HG02798 (cell line): Measurements from ENCODE around the gene LCLAT1.
A peak's percentile ranks its signal among the peaks of the same experiment; 100 is the strongest.
"Not testable (repeated sequence)": the region's sequence is repeated elsewhere in the genome, so short reads cannot be mapped to it uniquely, and the experiment has no call there.

ENCODE experiments used
- ATAC-seq: cut with Tn5 transposase; IDR thresholded peaks from one replicate; pipeline ENCODE4 v1.9.1; 2021; ENCODE audit warnings: mild to moderate bottlenecking; ENCODE audit not compliant: unreplicated experiment, poor library complexity

Gene LCLAT1

DNA sequence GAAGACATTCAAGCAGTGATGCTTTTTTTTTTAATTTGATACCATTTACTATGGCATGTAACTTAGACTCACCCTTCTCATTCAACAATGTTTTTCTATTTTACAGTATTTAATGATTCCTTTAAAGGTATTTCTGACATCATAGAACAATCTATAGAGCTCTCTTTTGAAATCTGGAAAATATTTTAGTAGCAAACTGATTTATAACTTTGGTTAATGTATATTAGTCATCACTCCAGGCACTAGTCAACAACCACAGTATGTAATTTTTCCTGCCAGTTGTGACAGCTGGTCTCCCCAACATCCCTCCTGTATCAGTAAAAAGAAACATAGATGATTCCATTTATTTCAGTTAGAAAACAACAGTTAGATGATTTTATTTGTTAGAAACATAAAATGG lies 122.9 kb downstream of the LCLAT1 start:
- no peak for ATAC-seq

DNA sequence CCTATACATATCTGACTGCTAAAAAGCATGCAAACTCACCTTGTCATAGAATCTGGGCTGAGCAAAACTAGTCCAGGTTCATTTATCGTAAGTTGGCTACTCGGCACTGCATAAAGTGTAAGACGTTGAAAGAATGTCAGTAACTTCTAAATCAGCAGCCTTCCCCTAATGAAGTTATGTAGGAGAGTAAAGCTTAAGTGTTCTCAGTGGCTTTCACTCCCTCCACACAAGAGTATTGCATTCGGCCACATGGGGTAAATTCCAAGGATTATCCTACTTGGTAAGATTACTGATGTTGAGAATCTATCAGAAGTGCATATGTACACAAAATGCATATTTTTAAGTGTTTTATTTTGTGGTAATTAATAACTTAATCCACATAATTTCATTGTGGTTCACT lies 130.1 kb downstream of the LCLAT1 start:
- no peak for ATAC-seq

GRCh38 chr2:30580391-30580790 lies 133.3 kb downstream of the LCLAT1 start:
- no peak for ATAC-seq

- ATAC-seq, result no peak
Observed at GRCh38 chr2:30582521-30582920, 135.5 kb downstream of the LCLAT1 start.

DNA sequence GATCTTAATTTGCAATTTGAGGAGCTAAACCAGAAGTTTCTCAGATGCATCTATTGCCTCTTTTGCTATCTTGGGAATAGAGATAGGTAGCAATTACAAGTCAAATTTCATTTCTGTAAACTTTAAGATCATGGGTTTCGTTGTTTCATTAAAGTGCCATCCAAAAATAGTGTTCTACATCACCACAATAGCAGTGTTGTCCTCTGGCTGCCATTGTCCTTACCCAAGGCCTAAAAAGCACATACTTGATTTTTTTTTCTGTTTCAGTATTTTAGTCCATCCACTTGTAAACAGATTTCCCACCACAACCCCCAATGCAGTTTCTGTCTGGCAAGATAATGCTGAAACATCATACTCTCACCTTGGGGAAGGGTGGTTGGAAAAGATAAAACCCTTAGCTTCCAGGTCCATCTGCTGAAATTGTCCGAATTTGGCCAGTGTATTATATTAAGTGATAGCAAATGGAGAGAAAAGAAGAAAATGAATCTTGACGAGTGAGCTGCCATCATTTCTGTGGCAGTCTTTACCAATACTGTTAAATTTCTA lies 136.2 kb downstream of the LCLAT1 start:
- no peak for ATAC-seq

DNA sequence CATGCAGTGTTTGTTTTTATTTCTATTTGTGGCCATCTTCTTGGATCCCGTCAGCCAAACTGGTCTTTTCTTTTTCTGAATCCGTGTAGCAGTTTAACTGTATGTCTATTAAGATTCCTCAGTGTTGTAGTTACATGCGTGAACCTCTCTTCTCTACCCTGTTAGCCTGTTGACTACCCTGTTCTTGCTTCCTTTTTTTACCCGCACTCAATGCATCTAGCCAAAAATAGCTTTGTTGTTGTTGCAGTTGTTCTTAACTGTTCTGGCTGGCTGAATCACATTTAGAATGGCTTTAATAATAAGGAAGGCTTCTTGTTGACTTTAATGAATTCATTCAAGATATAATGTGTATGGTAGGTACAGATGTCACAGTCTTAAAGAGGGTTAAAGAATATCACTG lies 137.1 kb downstream of the LCLAT1 start:
- peak; percentile 62 for ATAC-seq

DNA sequence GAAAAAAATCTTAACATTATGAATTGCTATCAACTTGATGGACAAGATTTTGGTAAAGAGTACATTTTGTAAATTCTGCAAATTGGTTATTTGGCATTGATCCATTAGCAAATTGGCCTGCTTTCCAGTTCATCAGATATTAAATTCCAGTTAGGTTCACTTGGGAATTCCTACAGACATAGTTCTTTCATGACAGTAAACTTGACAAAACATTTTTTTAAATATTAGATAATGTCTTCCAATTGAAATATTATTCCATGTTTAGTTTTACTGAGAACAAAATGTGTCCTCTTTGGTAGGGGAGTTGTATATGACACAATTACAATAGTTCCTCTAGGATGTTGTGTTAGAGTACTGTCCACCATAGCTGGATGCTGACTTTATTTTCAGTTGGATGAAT lies 141.9 kb downstream of the LCLAT1 start:
- no peak for ATAC-seq

- no peak for ATAC-seq
Observed at GRCh38 chr2:30590407-30590806, 143.4 kb downstream of the LCLAT1 start.

DNA sequence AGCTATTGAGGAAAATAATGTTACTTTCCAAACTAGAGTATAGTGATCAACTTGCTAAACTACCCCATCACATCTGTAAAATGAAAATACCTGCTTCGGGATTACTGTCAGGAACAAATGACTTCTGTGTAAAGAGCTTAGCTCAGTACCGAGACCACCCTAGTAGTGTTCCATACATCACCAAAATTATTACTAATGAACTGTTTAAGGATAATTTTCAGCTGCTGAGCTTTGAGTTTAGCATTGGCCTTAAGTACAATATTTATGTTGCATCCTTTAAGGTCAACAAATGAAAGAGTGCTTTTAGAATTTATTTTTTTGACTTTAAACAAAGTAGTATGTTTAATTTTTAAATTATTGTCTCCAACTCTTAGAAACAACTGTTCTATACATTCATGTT lies 144.1 kb downstream of the LCLAT1 start:
- ATAC-seq, result no peak

DNA sequence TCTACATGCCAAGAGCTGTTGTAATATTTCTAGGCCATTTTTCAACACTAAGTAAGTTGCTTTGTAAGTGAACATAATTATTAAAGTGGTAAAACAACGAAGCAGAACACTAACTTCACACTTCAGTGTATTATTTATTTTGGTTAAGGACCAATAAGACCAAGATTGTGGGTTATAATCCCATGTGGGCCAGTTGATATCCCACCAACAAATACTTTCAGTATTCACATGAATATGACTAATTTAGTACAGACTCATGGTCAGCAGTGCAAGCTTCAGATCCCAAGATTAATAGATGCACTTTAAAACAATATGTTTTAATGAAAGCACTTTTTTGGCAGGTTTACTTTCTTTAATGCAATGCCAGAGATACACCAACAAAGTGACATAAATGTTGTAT lies 154.3 kb downstream of the LCLAT1 start:
- ATAC-seq, result no peak

GRCh38 chr2:30605197-30605596 lies 158.2 kb downstream of the LCLAT1 start:
- ATAC-seq, result no peak

DNA sequence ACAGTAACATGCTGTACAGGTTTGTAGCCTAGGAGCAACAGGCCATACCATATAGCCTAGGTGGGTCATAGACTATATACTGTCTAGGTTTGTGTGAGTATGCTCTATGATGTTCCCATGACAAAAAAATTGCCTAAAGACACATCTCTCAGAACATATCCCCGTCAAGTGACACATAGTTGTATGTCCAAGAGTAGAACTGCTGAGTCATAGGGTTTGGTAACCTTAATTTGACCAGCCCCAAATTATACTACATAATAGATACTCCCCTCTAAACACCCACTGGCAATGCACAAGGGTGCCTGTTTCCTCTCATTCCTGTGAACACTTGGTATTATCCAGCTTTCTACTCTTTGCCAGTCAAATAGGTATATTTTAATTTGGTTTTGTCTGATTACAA lies 161.6 kb downstream of the LCLAT1 start:
- no peak for ATAC-seq

DNA sequence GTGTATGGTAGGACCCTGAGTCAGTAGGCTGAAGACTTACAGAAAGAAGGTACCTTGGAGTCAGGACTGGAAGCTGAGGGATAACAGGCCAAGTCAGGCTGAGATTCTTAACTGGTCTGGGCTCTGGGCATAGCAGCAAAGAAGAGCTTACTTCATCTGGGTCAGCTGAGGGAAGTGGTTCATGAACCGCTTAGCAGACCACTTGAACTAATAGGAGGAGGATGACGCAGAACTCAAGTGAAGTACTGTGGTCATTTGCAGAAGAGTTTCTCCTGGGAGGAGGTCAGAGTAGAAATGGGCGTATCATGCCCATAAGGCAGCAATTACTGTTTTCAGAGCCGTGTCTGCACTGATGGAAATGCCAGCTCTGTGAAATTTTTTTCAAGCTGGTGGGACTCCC lies 164.5 kb downstream of the LCLAT1 start:
- no peak for ATAC-seq

DNA sequence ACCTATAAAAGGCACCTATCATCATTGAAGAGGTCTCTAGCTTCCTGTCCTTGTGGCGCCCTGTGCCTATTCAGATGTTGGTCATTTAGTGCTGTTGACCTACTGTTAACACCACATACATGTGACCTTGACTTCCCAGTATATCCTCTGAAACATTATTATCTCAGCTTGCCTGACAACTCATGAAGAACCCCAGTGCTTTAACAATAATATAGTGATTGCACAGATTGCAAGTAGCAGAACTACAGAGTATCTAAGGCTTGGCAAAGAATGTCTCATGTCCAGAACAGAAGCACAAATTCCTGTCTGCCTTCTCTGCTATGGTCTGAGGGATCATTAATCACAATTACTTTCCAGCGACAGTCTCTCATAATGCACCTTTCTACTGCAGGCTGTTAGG lies 165.3 kb downstream of the LCLAT1 start:
- no peak for ATAC-seq

DNA sequence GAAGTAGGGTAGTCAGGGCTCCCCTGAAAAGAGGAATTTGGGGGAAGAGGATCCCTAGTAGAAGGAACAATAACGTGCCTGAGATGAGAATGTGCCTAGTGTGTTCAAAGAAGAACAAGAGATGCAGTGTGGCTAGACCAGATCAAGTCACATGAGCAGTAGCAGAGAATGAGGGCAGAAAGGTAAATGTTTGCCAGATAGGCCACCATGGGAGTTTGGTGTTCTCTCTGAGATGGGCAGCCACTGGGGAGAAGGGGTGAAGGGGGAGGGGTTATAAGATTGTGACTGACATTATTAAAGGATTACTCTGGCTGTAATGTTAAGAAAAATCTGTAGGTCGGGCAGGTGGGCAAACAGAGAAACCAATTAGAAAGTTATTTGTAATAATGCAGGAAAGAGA lies 166.0 kb downstream of the LCLAT1 start:
- ATAC-seq, result no peak

GRCh38 chr2:30614227-30614626 lies 167.2 kb downstream of the LCLAT1 start:
- ATAC-seq, result not testable (repeated sequence)

GRCh38 chr2:30615926-30616325 lies 168.9 kb downstream of the LCLAT1 start:
- ATAC-seq, result no peak

DNA sequence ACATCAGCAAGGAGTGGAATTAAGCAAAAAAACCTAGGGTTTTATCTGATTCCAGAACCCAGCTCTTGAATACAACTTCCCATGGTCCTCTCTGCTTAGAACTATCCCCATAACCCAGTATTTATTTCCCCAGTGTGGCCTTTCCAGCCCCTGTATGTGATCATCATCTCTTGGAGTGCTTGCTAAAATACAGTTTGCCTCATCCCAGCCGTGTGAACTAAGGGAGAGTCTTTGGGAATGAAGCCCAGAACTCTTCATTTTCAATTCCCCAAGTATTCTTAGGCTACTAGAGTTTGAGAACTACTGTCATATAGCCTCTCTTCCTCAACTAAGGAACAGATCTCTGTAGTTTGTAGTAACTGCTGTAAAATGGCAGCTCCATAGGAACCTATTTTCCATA lies 173.1 kb downstream of the LCLAT1 start:
- no peak for ATAC-seq

DNA sequence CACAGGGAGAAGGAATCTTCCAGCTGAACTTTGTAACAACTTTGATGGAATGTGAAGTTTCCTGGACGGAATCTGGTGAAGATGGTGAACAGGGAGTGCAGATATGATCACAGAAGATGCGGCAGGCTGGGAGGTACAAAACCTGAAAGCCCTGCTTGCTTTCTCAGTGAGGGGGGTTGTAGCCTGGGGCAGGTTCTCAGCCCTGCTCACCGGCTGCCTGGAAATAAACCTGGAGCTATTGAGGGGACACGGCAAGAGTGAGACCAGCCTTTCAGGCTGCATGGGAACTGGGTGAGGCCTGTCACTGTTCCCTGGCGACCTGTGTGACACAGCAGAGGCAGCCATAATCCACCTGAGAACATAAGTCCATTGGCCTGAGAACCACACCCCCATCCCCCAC lies 174.8 kb downstream of the LCLAT1 start:
- no peak for ATAC-seq

GRCh38 chr2:30622452-30622851 lies 175.4 kb downstream of the LCLAT1 start:
- ATAC-seq, result no peak

GRCh38 chr2:30625276-30625675 lies 178.2 kb downstream of the LCLAT1 start:
- ATAC-seq, result no peak

DNA sequence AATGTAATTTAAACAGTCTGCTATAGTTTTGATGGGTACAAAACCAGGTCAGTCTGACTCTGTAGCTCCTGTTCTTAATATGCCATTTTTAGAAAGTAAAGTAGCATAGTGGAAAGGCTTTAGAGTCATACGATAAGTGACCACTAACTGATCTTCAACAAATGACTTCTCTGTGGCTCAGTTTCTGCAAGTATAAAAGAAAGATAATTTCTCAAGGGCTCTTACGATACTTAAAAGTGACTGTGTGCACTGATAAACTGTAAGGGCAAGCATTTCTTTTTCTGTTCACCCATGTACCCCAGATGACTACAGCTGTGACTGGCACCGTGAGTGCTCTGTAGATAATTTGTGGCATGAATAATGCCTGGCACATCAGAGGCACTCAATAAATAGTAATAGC lies 178.7 kb downstream of the LCLAT1 start:
- no peak for ATAC-seq

DNA sequence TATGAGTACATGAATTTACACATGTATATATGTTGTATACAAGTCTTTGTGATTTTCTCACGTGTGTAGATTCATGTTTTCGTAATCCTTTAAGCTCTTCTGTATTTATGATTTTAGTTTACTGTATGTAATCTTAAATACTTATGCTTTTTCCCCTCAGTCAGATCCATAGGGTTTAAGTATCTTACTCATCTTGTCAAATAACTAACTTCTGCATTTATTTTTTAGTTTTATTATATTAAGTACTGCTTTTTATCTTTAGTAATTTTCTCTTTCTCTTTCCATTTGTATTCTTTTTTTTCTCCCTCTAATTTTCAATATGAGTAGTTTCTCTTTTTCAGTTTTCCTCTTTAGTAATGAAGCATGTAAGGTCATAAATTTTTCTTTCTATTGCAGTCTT lies 179.4 kb downstream of the LCLAT1 start:
- ATAC-seq, result no peak
